DOHH2 (cell line): ENCODE data around the gene PRDM1.

Experiments used
- H3F3A ChIP-seq: fragments of 200-600 bp; sonication (generic), shearing (Covaris generic); 2 replicates; pipeline ENCODE4 v1.6.0; 2016; ENCODE audit warnings: antibody characterized with exemption, mild to moderate bottlenecking; ENCODE audit not compliant: control insufficient read depth, insufficient read depth
- H3K27ac ChIP-seq: fragments of 200-600 bp; sonication (generic); 2 replicates; pipeline ENCODE4 v1.5.1; 2014; ENCODE audit warnings: low read depth, mild to moderate bottlenecking, low read length, moderate library complexity
- H3K27me3 ChIP-seq: fragments of 200-600 bp; sonication (generic); 2 replicates; pipeline ENCODE4 v1.6.1; 2014; ENCODE audit warnings: mild to moderate bottlenecking, low read length, mixed read lengths; ENCODE audit not compliant: control insufficient read depth
- H3K36me3 ChIP-seq: fragments of 200-600 bp; sonication (generic); 2 replicates; pipeline ENCODE4 v1.6.1; 2014; ENCODE audit warnings: mild to moderate bottlenecking, low read length, moderate library complexity, mixed read lengths; ENCODE audit not compliant: control insufficient read depth
- H3K4me1 ChIP-seq: fragments of 200-600 bp; sonication (generic); 2 replicates; pipeline ENCODE4 v1.6.1; 2014; ENCODE audit warnings: mild to moderate bottlenecking, low read length, mixed read lengths; ENCODE audit not compliant: control insufficient read depth
- H3K4me2 ChIP-seq: fragments of 200-600 bp; sonication (generic); 2 replicates; pipeline ENCODE4 v1.6.0; 2014; ENCODE audit warnings: mild to moderate bottlenecking, low read length, moderate library complexity
- H3K4me3 ChIP-seq: fragments of 200-600 bp; sonication (generic); 2 replicates; pipeline ENCODE4 v1.5.1; 2014; ENCODE audit warnings: mild to moderate bottlenecking, low read length, mixed read lengths
- H3K79me2 ChIP-seq: fragments of 200-600 bp; sonication (generic); 2 replicates; pipeline ENCODE4 v1.6.1; 2014; ENCODE audit warnings: mild to moderate bottlenecking, low read length, mixed read lengths; ENCODE audit not compliant: control insufficient read depth
- H3K9me2 ChIP-seq: fragments of 200-600 bp; sonication (generic); replicated peaks from 2 replicates; pipeline ENCODE4 v1.6.1; 2014; ENCODE audit warnings: mild to moderate bottlenecking, low read length, mixed read lengths; ENCODE audit not compliant: control insufficient read depth
- H3K9me3 ChIP-seq: fragments of 200-600 bp; sonication (generic); 2 replicates; pipeline ENCODE4 v1.6.1; 2014; ENCODE audit warnings: antibody characterized with exemption, low read length, mixed read lengths; ENCODE audit not compliant: control insufficient read depth, insufficient read depth
- H4K20me1 ChIP-seq: fragments of 200-600 bp; sonication (generic); 2 replicates; pipeline ENCODE4 v1.6.0; 2014; ENCODE audit warnings: low read depth, mild to moderate bottlenecking, antibody characterized with exemption, low read length, moderate library complexity; ENCODE audit not compliant: control insufficient read depth, insufficient read depth
- CTCF ChIP-seq: fragments of 200-600 bp; sonication (generic); IDR thresholded peaks from one replicate; pipeline ENCODE4 v1.5.1; 2014; ENCODE audit warnings: antibody characterized with exemption, mild to moderate bottlenecking, low read depth, low read length; ENCODE audit not compliant: poor library complexity, severe bottlenecking
- EZH2phosphoT487 ChIP-seq: fragments of 200-600 bp; sonication (generic); IDR thresholded peaks from 2 replicates; pipeline ENCODE4 v1.6.1; 2017; ENCODE audit warnings: borderline replicate concordance, mild to moderate bottlenecking, antibody characterized with exemption, low read length, moderate library complexity, mixed read lengths

Gene PRDM1

DNA sequence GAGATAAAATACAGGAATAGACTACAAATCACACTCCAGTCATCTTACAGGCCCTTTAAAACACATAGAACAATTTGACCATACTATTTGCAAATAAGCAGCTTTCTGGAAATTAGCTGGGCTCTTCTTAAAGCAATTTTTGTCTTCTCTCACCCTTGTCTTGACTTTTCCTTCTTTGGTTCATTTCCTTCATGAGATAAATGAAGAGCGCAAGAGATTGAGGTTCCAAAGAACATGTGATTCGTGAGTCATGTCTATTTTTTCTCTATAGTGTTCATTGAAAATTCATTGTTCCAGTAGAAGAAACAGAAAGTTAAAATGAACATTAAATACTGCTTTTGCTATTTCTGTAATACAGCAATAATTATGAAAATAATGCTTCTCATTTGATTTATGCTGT is 33.9 kb downstream of the PRDM1 start:
- Histone ChIP-seq H3K4me2 (no peak overlapping the region), H3K27ac (no peak overlapping the region)

GRCh38 chr6:106120406-106120805 is 34.3 kb downstream of the PRDM1 start:
- no peaks in the 10 kb centered on the region for H3K79me2 ChIP-seq
- no peak overlapping the region for H3K4me3 ChIP-seq
- H3F3A ChIP-seq: no peaks in the 10 kb centered on the region
- no peak overlapping the region for H3K4me2 ChIP-seq
- H4K20me1 ChIP-seq: no peaks in the 10 kb centered on the region
- no peaks in the 10 kb centered on the region for H3K9me3 ChIP-seq
- no peak overlapping the region for H3K27ac ChIP-seq
- no peaks in the 10 kb centered on the region for H3K4me1 ChIP-seq
- no peaks in the 10 kb centered on the region for H3K9me2 ChIP-seq
- no peaks in the 10 kb centered on the region for H3K36me3 ChIP-seq
- H3K27me3 ChIP-seq: peaks cover 3% of the 10 kb centered on the region; the same call in 1 of the 2 replicates
- no peak for TF ChIP-seq EZH2phosphoT487
- no peak for TF ChIP-seq CTCF

More for the DNA sequence above, 33.9 kb downstream of the PRDM1 start:
- Histone ChIP-seq H4K20me1 (no peaks in the 10 kb centered on the region), H3K4me1 (no peaks in the 10 kb centered on the region), H3K9me2 (no peaks in the 10 kb centered on the region), H3K27me3 (peaks cover 7% of the 10 kb centered on the region), H3K36me3 (no peaks in the 10 kb centered on the region), H3F3A (no peaks in the 10 kb centered on the region), H3K9me3 (no peaks in the 10 kb centered on the region), H3K4me3 (no peak overlapping the region), H3K79me2 (no peaks in the 10 kb centered on the region)
- TF ChIP-seq CTCF (no peak), EZH2phosphoT487 (no peak)

DNA sequence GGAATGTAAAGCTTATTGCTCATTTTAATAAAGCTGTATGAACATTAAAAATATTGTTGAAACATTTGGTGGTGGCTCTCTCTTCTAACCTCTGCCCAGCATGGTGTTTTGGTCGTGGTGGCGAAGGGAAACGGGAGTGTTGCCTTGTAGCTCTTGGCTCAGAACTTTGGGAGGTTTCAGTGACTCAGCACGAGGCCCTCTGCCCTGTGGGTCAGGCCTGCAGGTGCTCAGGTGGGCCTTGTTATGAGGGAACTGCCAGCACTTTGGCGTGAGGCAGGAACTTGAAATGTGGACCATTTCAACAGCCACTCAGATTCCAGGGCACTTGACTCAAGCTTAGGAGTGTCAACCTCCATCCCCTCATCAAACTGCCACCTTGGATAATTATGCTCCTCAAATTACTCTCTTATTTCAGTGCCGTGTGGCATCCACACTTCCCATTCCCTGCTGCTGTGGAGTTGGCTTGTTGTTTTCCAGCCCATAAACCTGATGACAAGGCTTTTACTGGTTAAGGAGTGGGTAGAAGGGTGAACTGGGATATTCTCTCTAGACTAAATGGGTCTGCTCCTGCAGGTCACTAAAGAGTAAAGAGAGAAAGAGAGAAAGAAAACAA is 36.3 kb downstream of the PRDM1 start:
- no peak overlapping the region for H3K4me3 ChIP-seq
- no peak overlapping the region for H3K4me2 ChIP-seq
- H3K9me2 ChIP-seq: no peaks in the 10 kb centered on the region
- H3K4me1 ChIP-seq: no peaks in the 10 kb centered on the region
- H3K36me3 ChIP-seq: no peaks in the 10 kb centered on the region
- no peak for TF ChIP-seq CTCF
- no peak for TF ChIP-seq EZH2phosphoT487
- H3K9me3 ChIP-seq: no peaks in the 10 kb centered on the region
- H3K79me2 ChIP-seq: no peaks in the 10 kb centered on the region
- no peak overlapping the region for H3K27ac ChIP-seq
- H3F3A ChIP-seq: no peaks in the 10 kb centered on the region
- H4K20me1 ChIP-seq: no peaks in the 10 kb centered on the region
- peaks cover 7% of the 10 kb centered on the region for H3K27me3 ChIP-seq
